ENCODE measurements around the gene RGL1.
"Not testable (repeated sequence)": the region's sequence is repeated elsewhere in the genome, so short reads cannot be mapped to it uniquely, and the experiment has no call there.

RGL1 gene

GRCh38 chr1:183780757-183781156 lies 24.2 kb upstream of the RGL1 start:
- no peaks in the 10 kb centered on the region for H3K9me3 ChIP-seq (replicated peaks; ENCODE audit: insufficient read depth, low read length)
- no peak overlapping the region for H3K9ac ChIP-seq (ENCODE audit: low read length)
- no peaks in the 10 kb centered on the region for H3F3A ChIP-seq (ENCODE audit: insufficient read depth, low read length)
- no peak overlapping the region for H2AFZ ChIP-seq (ENCODE audit: low read length)
- TF ChIP-seq EZH2 (optimal IDR thresholded peaks at IDR 0.05; ENCODE audit: low read depth, low read length) (no peak), EZH2phosphoT487 (IDR thresholded peaks at IDR 0.05; ENCODE audit: low read length) (no peak)
- TF ChIP-seq, protein P1, sequence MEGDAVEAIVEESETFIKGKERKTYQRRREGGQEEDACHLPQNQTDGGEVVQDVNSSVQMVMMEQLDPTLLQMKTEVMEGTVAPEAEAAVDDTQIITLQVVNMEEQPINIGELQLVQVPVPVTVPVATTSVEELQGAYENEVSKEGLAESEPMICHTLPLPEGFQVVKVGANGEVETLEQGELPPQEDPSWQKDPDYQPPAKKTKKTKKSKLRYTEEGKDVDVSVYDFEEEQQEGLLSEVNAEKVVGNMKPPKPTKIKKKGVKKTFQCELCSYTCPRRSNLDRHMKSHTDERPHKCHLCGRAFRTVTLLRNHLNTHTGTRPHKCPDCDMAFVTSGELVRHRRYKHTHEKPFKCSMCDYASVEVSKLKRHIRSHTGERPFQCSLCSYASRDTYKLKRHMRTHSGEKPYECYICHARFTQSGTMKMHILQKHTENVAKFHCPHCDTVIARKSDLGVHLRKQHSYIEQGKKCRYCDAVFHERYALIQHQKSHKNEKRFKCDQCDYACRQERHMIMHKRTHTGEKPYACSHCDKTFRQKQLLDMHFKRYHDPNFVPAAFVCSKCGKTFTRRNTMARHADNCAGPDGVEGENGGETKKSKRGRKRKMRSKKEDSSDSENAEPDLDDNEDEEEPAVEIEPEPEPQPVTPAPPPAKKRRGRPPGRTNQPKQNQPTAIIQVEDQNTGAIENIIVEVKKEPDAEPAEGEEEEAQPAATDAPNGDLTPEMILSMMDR (IDR thresholded peaks at IDR 0.05; ENCODE audit: low read length): no peak
- H3K79me2 ChIP-seq (ENCODE audit: low read length): no peaks in the 10 kb centered on the region
- no peak for DNase-seq
- no peaks in the 10 kb centered on the region for H3K9me2 ChIP-seq (replicated peaks; ENCODE audit: insufficient read depth, low read length)
- H3K4me2 ChIP-seq (ENCODE audit: low read depth, low read length): no peak overlapping the region
- no peaks in the 10 kb centered on the region for H4K20me1 ChIP-seq (ENCODE audit: insufficient read depth, low read length)
- no peaks in the 10 kb centered on the region for H3K27me3 ChIP-seq (replicated peaks; ENCODE audit: insufficient read depth, low read length)
- no peaks in the 10 kb centered on the region for H3K36me3 ChIP-seq (replicated peaks; ENCODE audit: insufficient read depth, low read length)
- H3K4me3 ChIP-seq (ENCODE audit: low read length): no peak overlapping the region
- H3K4me1 ChIP-seq (ENCODE audit: low read length): no peaks in the 10 kb centered on the region
- H3K27ac ChIP-seq (ENCODE audit: low read length): no peak overlapping the region

- no peak overlapping the region for H3K27ac ChIP-seq (ENCODE audit: low read length)
- H3F3A ChIP-seq (ENCODE audit: insufficient read depth, low read length): no peaks in the 10 kb centered on the region
- H3K9me3 ChIP-seq (replicated peaks; ENCODE audit: insufficient read depth, low read length): no peaks in the 10 kb centered on the region
- no peak overlapping the region for H3K9ac ChIP-seq (ENCODE audit: low read length)
- no peaks in the 10 kb centered on the region for H3K79me2 ChIP-seq (ENCODE audit: low read length)
- no peaks in the 10 kb centered on the region for H4K20me1 ChIP-seq (ENCODE audit: insufficient read depth, low read length)
- no peaks in the 10 kb centered on the region for H3K4me1 ChIP-seq (ENCODE audit: low read length)
- no peak overlapping the region for H2AFZ ChIP-seq (ENCODE audit: low read length)
- H3K4me3 ChIP-seq (ENCODE audit: low read length): no peak overlapping the region
- no peaks in the 10 kb centered on the region for H3K36me3 ChIP-seq (replicated peaks; ENCODE audit: insufficient read depth, low read length)
- DNase-seq: no peak
- TF ChIP-seq EZH2 (optimal IDR thresholded peaks at IDR 0.05; ENCODE audit: low read depth, low read length) (no peak), EZH2phosphoT487 (IDR thresholded peaks at IDR 0.05; ENCODE audit: low read length) (no peak)
- TF ChIP-seq, protein P1 (IDR thresholded peaks at IDR 0.05; ENCODE audit: low read length): no peak
- no peak overlapping the region for H3K4me2 ChIP-seq (ENCODE audit: low read depth, low read length)
- no peaks in the 10 kb centered on the region for H3K27me3 ChIP-seq (replicated peaks; ENCODE audit: insufficient read depth, low read length)
- no peaks in the 10 kb centered on the region for H3K9me2 ChIP-seq (replicated peaks; ENCODE audit: insufficient read depth, low read length)
These were observed 21.6 kb upstream of the RGL1 start for GRCh38 chr1:183783342-183783741.

GRCh38 chr1:183783767-183784637 lies 20.9 kb upstream of the RGL1 start:
- H4K20me1 ChIP-seq (ENCODE audit: insufficient read depth, low read length): no peaks in the 10 kb centered on the region
- H2AFZ ChIP-seq (ENCODE audit: low read length): no peak overlapping the region
- no peak overlapping the region for H3K27ac ChIP-seq (ENCODE audit: low read length)
- no peaks in the 10 kb centered on the region for H3K9me3 ChIP-seq (replicated peaks; ENCODE audit: insufficient read depth, low read length)
- H3K4me2 ChIP-seq (ENCODE audit: low read depth, low read length): no peak overlapping the region
- no peak for TF ChIP-seq EZH2 (optimal IDR thresholded peaks at IDR 0.05; ENCODE audit: low read depth, low read length)
- TF ChIP-seq, protein P1 (IDR thresholded peaks at IDR 0.05; ENCODE audit: low read length): no peak
- no peak for TF ChIP-seq EZH2phosphoT487 (IDR thresholded peaks at IDR 0.05; ENCODE audit: low read length)
- H3K9ac ChIP-seq (ENCODE audit: low read length): no peak overlapping the region
- no peaks in the 10 kb centered on the region for H3K9me2 ChIP-seq (replicated peaks; ENCODE audit: insufficient read depth, low read length)
- H3K4me1 ChIP-seq (ENCODE audit: low read length): no peaks in the 10 kb centered on the region
- H3K36me3 ChIP-seq (replicated peaks; ENCODE audit: insufficient read depth, low read length): no peaks in the 10 kb centered on the region
- no peaks in the 10 kb centered on the region for H3K79me2 ChIP-seq (ENCODE audit: low read length)
- no peaks in the 10 kb centered on the region for H3F3A ChIP-seq (ENCODE audit: insufficient read depth, low read length)
- H3K4me3 ChIP-seq (ENCODE audit: low read length): no peak overlapping the region
- no peak for DNase-seq
- H3K27me3 ChIP-seq (replicated peaks; ENCODE audit: insufficient read depth, low read length): no peaks in the 10 kb centered on the region

DNA sequence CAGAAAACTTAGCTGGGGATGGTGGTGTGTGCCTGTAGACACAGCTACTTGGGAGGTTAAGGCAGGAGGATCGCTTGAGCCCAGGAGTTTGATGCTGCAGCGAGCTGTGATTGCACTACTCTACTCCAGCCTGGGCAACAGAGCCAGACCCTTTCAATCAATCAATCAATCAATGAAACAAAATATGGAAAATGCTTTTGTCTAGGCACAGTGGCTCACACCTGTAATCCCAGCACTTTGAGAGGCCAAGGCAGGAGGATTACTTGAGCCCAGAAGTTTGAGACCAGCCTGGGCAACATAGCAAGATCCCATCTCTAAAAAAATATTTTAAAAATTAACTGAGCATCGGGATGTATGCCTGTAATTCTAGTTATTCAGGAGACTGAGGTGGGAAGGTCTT lies 19.0 kb upstream of the RGL1 start:
- not testable (repeated sequence) for H3K4me2 ChIP-seq (ENCODE audit: low read depth, low read length); H3F3A ChIP-seq (ENCODE audit: insufficient read depth, low read length); H2AFZ ChIP-seq (ENCODE audit: low read length); H3K9ac ChIP-seq (ENCODE audit: low read length); H3K27ac ChIP-seq (ENCODE audit: low read length); H3K4me3 ChIP-seq (ENCODE audit: low read length); H3K79me2 ChIP-seq (ENCODE audit: low read length); H3K4me1 ChIP-seq (ENCODE audit: low read length); DNase-seq; H3K36me3 ChIP-seq (replicated peaks; ENCODE audit: insufficient read depth, low read length); H3K27me3 ChIP-seq (replicated peaks; ENCODE audit: insufficient read depth, low read length); H3K9me3 ChIP-seq (replicated peaks; ENCODE audit: insufficient read depth, low read length); H4K20me1 ChIP-seq (ENCODE audit: insufficient read depth, low read length); H3K9me2 ChIP-seq (replicated peaks; ENCODE audit: insufficient read depth, low read length)

Data from MM.1S (cell line).